GM21526 (cell line): Measurements from ENCODE around the gene HOXC9.

Experiments
- ATAC-seq: cut with Tn5 transposase; IDR thresholded peaks from one replicate; pipeline ENCODE4 v1.9.1; 2021; ENCODE audit warnings: moderate library complexity; ENCODE audit not compliant: unreplicated experiment, low FRiP score

The HOXC9 gene

GRCh38 chr12:53998900-53999236 lies 1.1 kb upstream of the HOXC9 start:
- ATAC-seq = no peak

- ATAC-seq = no peak
These were observed 324 bp upstream of the HOXC9 start for GRCh38 chr12:53999559-54000115.

DNA sequence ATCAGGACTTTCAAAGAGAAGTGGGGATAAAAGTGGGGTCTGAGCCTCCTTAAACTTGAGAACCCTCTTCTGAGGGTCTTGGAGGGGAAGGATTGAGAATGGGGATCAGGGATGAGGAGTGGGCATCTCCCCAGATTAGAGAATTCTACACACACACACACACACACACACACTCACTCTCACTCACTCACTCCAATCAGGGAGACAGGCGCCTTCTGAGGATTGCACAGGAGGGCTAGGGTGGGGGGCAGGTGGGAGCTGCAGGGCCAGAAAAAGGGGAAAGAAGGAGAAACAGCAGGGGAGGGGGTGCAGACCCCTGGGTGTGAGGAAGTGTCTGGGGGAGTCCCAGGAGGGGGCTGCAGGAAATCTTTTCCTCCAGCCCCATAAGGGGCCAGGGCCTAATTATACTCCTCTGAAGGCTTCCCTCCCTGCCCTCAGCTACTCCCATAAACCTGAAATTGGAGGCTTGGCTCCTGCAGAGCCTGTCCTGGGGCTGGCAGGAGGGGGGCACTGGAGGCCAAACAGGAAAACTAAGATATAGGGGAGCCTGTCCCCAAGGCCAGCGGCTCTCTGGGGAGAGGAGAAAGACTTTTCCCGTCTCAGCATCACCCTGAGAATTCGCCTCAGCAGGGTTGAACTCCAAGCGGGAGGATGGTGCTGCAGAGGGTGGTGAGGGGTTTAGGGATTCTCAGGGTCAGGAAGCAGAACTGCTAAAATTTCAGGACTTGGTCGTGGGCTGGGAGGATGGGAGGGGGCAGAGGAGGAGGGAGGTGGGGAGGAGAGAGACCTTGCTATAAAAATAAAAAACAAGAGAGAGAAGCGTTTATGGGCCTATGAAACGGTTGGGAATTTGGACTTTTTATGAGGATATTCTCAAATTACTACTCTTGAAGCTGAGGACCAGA lies 1.6 kb downstream of the HOXC9 start:
- ATAC-seq = no peak

DNA sequence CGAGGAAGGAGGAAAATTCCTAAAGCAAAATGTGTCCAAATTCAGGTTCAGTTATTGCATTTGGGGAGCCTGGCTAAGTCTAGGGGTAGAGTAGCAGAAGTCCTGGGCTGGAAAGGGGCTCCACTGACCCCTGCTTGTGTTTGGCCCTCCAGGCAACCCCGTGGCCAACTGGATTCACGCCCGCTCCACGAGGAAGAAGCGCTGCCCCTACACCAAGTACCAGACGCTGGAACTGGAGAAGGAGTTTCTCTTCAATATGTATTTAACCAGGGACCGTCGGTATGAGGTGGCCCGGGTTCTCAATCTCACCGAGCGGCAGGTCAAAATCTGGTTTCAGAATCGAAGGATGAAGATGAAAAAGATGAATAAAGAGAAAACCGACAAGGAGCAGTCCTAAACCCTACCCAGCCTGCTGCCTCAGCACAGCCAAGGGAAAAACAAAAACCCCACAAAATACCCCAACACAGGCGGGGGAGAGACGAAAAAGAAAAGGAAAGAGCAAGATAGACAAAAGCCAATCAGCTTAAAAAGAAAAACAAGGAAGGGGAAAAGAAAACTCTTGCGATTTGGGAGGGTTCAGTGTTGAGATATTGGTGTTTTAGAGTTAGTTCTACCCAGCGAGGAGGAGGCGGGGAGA lies 2.4 kb downstream of the HOXC9 start:
- ATAC-seq = no peak

- ATAC-seq = no peak
These were observed 3.0 kb downstream of the HOXC9 start for GRCh38 chr12:54002915-54003389.

- no peak for ATAC-seq
These were observed 3.7 kb downstream of the HOXC9 start for GRCh38 chr12:54003625-54004024.

- ATAC-seq = no peak
These were observed 4.3 kb downstream of the HOXC9 start for GRCh38 chr12:54004063-54004840.

GRCh38 chr12:54004841-54005530 lies 5.0 kb downstream of the HOXC9 start:
- no peak for ATAC-seq

DNA sequence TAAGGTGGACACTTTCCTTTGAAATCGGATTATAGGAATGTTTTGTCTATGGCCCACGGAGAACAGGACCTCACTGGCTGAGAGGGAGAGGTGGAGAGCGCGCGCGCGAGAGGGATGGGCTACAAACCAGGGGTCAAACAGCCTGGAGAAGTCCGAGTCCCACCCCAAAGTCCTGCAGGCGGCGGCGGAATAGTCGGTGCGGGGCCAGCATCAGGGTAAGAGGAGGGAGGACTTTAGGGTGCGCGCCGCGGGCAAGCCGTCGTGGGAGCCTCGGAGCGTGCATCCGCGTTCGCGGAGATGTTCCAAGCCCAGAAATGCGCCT lies 5.5 kb downstream of the HOXC9 start:
- ATAC-seq = no peak

- peak; percentile 75 for ATAC-seq
These were observed 6.0 kb downstream of the HOXC9 start for GRCh38 chr12:54005853-54006558.

GRCh38 chr12:54006559-54007220 lies 6.7 kb downstream of the HOXC9 start:
- no peak for ATAC-seq

DNA sequence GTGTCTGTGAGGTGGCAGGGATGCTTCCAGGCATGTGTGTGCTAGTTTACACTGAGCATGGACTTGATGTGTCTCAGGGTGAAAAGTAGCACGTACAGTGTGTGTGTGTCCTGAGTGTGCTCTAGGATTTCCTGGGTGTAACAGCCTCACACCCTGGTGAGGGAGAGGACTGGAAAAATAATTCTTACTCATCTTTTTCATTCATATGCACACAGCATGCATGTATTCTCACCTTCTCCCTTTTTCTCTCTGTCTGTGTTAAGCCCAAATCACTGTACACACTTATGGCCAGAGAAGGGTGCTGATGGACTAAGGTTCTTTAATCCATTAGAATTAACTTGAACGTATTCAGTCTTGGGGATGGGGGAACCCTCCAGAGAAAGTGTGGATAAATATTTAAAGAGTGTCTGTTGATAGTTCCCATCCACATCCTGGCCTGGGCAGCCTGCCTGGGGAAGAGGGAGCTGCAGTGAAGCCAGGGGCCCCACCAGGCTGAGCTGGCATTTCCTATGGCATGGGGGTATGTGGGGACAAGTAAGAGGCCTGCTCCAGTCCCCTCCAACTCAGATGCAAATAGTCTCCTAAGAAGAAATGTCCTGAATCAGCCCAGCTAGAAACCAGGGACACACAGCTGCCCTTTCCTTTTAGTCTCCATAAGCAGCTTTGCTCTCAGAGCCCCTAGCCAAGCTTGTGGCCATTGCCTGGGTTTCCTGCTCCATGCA lies 7.7 kb downstream of the HOXC9 start:
- no peak for ATAC-seq

- no peak for ATAC-seq
These were observed 8.2 kb downstream of the HOXC9 start for GRCh38 chr12:54008260-54008552.

GRCh38 chr12:54009171-54010052 lies 9.5 kb downstream of the HOXC9 start:
- no peak for ATAC-seq

DNA sequence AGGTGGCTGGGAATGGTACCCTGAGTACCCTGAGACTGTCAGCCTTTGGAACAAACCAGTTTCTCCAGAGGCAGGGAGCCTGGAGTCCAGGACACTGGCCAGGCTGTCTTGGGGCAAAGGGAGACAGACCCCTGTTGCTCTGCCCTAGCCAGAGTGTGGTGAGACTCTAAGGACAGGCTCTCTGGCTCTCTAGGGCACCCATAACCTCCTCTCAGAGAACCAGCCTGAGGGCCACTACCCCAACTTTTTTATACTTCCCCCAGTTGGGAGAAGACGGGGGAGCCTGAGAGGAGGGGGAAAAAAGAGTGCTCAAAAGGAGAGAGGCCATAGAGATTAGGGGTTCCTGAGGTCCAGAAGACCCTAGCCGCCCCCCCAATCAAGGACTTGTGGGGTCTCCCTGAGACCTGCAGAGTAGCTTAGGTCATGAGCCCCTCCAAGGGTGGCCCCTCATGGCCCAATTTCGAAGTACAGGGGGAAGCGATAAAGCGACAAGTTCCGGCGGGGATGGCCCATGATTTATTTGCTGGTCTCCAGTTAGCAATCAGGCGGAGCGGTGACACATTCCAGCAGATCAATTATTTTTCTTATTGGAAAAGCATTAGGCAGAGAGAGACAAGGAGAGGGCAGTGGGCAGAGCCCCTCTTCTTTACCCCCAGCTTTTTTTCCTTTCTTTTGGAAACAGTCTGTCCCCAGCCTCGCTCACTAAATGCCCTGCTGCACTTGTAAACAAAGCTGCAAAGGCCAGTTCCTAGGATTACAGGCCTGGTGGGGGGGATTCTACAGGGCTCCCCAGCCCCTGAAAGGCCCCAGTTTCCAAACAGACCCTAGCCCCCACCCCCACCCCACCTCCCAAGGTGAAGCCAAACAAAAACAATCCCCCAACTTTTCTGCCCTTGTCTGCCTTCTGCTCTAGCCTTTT lies 10.4 kb downstream of the HOXC9 start:
- ATAC-seq = no peak

GRCh38 chr12:54010972-54011664 lies 11.2 kb downstream of the HOXC9 start:
- no peak for ATAC-seq
